ENCODE measurements around the gene KCND3. TPM values are rescaled to one million over a fixed set of nuclear protein-coding genes. Genes with fewer than 3 reads are reported as not detected.
"Not testable (repeated sequence)": the region's sequence is repeated elsewhere in the genome, so short reads cannot be mapped to it uniquely, and the experiment has no call there.

The KCND3 gene
- total and polyA plus RNA-seq, 2 donors (not counting 3 experiments of a cell fraction or from before 2014, with no cell fraction given) = 0.03 TPM; not detected in 1

DNA sequence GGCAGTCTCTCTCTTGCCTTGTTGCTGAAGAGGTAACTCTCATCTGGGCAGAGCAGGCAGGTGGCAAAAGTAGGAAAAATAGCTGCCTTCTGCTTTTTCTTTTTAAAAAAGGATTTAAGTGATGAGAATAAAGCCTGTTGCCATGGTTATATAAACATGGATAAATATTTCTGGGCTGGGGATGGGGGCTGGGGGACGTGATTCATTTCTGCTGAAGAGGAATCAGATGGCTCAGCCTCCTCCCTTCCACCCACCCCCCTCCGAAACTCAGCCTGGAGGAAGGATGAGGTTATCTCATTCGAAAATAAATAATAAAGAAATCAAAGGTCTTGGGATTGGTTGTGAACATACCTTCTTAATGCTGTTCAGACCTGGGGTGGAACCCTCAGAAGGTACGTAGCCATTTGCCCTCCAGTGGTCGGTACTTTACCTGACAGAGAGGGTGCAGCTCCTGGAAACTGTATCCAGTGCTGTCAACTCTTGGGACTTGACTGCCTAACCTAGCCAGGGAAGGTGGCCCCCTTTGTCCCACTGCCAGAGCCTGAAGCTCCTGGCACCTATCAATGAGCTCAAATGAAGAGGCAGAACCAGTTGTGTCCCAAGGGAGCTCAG is 246.4 kb downstream of the KCND3 start:
- H2AFZ ChIP-seq (ENCODE audit: low read depth, low read length) = no peak overlapping the region
- no peak for FAIRE-seq
- intact Hi-C loops (cut with micrococcal nuclease) = no loop called here
- no peaks in the 10 kb centered on the region for H3K36me3 ChIP-seq (ENCODE audit: control insufficient read depth in 2 of 2, extremely low read depth in 1 of 2, insufficient read depth in 2 of 2, low read length in 2 of 2)
- CTCF ChIA-PET = interaction anchor here (0.9 to 11.1 kb wide), 5 partner anchors 12 to 261 kb away, joined by 3 to 487 read pairs (median 6); no protein-coding TSS in a partner anchor
- TF ChIP-seq MYC (IDR thresholded peaks at IDR 0.05; ENCODE audit: low read depth, low read length) = no peak
- TF ChIP-seq, protein P1, sequence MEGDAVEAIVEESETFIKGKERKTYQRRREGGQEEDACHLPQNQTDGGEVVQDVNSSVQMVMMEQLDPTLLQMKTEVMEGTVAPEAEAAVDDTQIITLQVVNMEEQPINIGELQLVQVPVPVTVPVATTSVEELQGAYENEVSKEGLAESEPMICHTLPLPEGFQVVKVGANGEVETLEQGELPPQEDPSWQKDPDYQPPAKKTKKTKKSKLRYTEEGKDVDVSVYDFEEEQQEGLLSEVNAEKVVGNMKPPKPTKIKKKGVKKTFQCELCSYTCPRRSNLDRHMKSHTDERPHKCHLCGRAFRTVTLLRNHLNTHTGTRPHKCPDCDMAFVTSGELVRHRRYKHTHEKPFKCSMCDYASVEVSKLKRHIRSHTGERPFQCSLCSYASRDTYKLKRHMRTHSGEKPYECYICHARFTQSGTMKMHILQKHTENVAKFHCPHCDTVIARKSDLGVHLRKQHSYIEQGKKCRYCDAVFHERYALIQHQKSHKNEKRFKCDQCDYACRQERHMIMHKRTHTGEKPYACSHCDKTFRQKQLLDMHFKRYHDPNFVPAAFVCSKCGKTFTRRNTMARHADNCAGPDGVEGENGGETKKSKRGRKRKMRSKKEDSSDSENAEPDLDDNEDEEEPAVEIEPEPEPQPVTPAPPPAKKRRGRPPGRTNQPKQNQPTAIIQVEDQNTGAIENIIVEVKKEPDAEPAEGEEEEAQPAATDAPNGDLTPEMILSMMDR (IDR thresholded peaks at IDR 0.05; ENCODE audit: extremely low read depth in 1 of 2, insufficient read depth in 1 of 2, low read depth in 1 of 2, low read length in 2 of 2) = no peak
- TF ChIP-seq JUN (IDR thresholded peaks at IDR 0.05; ENCODE audit: borderline replicate concordance, insufficient read depth, insufficient read length, low read depth) = no peak
- no peak for TF ChIP-seq FOS (IDR thresholded peaks at IDR 0.05; ENCODE audit: borderline replicate concordance, insufficient read depth, low read length)
- dilution Hi-C loops (cut with MboI; ENCODE audit: extremely low pct_ligation_motif_present, low sequenced_read_pairs) = no loop called here
- peaks cover 4 to 6% of the 10 kb centered on the region in 2 experiments for H3K27me3 ChIP-seq (ENCODE audit: control insufficient read depth in 2 of 2, insufficient read depth in 2 of 2, low read length in 2 of 2)
- peaks cover 12% of the 10 kb centered on the region for H3K4me1 ChIP-seq (ENCODE audit: control insufficient read depth, extremely low read depth, insufficient read depth, low read length)
- H3K79me2 ChIP-seq (ENCODE audit: control insufficient read depth, insufficient read depth, low read length) = no peaks in the 10 kb centered on the region
- H3K27ac ChIP-seq (ENCODE audit: insufficient read depth, low read depth, low read length) = no peak overlapping the region
- POLR2A ChIA-PET = no interaction called here
- no peaks in the 10 kb centered on the region for H4K20me1 ChIP-seq (replicated peaks; ENCODE audit: control insufficient read depth, extremely low read depth, insufficient read depth, low read length)
- no peak for DNase-seq (ENCODE audit: low read depth, low spot score)
- BruUV-seq (replicated peaks) = no TSS peak
- H3K9ac ChIP-seq (replicated peaks; ENCODE audit: extremely low read depth, insufficient read depth, low read length) = no peak overlapping the region
- H3K9me3 ChIP-seq (replicated peaks; ENCODE audit: control insufficient read depth, insufficient read depth, low read length) = no peaks in the 10 kb centered on the region
- H3K9me1 ChIP-seq (replicated peaks; ENCODE audit: control insufficient read depth, extremely low read depth, insufficient read depth, low read length) = no peaks in the 10 kb centered on the region
- H3K4me3 ChIP-seq (replicated peaks in 1 of 3; ENCODE audit: insufficient read depth in 1 of 3, low read depth in 1 of 3, low read length in 3 of 3) = no peak overlapping the region
- no peak overlapping the region for H3K4me2 ChIP-seq (ENCODE audit: insufficient read depth, low read length)

DNA sequence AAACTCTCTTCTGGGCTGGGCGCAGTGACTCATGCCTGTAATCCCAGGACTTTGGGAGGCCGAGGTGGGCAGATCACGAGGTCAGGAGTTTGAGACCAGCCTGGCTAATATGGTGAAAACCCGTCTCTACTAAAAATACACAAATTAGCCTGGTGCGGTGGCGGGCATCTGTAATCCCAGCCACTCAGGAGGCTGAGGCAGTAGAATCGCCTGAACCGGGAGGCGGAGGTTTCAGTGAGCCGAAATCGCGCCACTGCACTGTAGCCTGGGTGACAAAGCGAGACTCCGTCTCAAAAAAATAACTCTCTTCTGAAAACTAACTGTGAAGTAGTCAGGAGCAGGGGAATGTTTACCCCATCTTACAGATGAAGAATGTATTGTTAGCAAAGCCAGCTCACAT is 247.2 kb downstream of the KCND3 start:
- H4K20me1 ChIP-seq (replicated peaks; ENCODE audit: control insufficient read depth, extremely low read depth, insufficient read depth, low read length); H2AFZ ChIP-seq (ENCODE audit: low read depth, low read length); H3K9me1 ChIP-seq (replicated peaks; ENCODE audit: control insufficient read depth, extremely low read depth, insufficient read depth, low read length); POLR2A ChIA-PET; H3K4me3 ChIP-seq (replicated peaks in 1 of 3; ENCODE audit: insufficient read depth in 1 of 3, low read depth in 1 of 3, low read length in 3 of 3); intact Hi-C loops (cut with micrococcal nuclease); H3K4me2 ChIP-seq (ENCODE audit: insufficient read depth, low read length); H3K36me3 ChIP-seq (ENCODE audit: control insufficient read depth in 2 of 2, extremely low read depth in 1 of 2, insufficient read depth in 2 of 2, low read length in 2 of 2); FAIRE-seq; H3K27ac ChIP-seq (ENCODE audit: insufficient read depth, low read depth, low read length); BruUV-seq (replicated peaks); H3K79me2 ChIP-seq (ENCODE audit: control insufficient read depth, insufficient read depth, low read length); H3K9ac ChIP-seq (replicated peaks; ENCODE audit: extremely low read depth, insufficient read depth, low read length); H3K9me3 ChIP-seq (replicated peaks; ENCODE audit: control insufficient read depth, insufficient read depth, low read length); DNase-seq (ENCODE audit: low read depth, low spot score); dilution Hi-C loops (cut with MboI; ENCODE audit: extremely low pct_ligation_motif_present, low sequenced_read_pairs); H3K27me3 ChIP-seq (ENCODE audit: control insufficient read depth in 2 of 2, insufficient read depth in 2 of 2, low read length in 2 of 2): not testable (repeated sequence)
- peaks cover 18% of the 10 kb centered on the region for H3K4me1 ChIP-seq (ENCODE audit: control insufficient read depth, extremely low read depth, insufficient read depth, low read length)
- CTCF ChIA-PET = interaction anchor here (0.9 to 11.1 kb wide), 2 partner anchors 13 to 28 kb away, joined by 3 to 487 read pairs; no protein-coding TSS in a partner anchor

All from endothelial cell of umbilical vein (primary cell).